ENCODE data around the gene SLC8A1.
"Not testable (repeated sequence)": the region's sequence is repeated elsewhere in the genome, so short reads cannot be mapped to it uniquely, and the experiment has no call there.

The SLC8A1 gene

DNA sequence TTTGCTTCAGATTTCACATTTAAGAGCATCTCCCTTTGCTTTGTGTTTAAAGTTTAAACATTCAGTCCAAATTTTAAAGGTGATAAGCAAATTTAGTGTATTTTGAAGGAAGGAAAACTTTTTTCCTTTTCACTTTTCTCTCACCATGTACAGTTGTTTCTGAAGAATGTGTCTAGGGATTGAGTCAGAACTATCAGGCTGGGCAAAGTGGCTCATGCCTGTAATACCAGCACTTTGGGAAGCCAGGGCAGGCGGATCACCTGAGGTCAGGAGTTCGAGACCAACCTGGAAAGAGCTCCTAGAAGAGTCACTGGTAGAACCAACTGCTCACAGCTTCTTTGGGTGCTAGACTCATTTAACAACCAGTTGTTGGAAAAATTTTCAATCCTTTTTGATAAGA is 345.8 kb downstream of the SLC8A1 start:
- DNase-seq (ENCODE audit: low read depth), result no peak

DNA sequence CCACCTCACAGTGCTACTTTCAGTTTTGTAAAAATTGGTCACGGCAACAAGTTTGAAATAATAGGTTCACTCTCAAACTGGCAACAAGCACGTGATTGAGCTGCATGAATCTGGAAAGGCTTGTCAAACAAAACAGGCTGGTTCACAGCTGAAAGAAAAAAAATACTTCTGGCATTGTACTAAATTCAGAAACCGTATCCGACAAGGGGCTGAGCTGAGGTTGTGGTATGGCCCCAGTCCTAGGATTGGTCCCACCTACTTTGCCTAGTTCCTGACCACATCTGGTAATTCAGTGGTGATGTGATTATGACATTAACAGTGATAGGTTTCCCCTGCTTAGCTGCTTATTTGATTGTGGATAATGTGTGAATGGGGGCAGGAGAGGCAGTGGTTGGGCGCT is 346.3 kb downstream of the SLC8A1 start:
- peak; percentile 80 for DNase-seq (ENCODE audit: low read depth)

DNA sequence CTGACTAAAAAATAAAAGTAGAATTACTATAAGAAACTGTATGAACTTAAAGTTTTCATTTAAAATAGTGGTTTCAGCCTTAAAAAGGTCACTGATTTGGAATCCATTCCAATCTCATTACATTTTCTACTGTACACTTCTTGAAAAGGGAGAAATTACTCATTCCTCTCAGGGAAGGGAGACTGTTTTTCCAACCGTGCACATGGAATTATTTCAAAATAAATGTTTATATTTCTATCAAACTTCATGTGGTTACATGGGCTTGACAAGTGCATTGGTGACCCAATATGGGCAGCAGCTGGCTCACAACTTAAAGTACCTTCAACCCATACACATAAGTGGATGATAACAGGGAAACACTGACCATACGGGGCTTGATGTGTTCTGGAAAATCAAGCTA is 348.3 kb downstream of the SLC8A1 start:
- peak; percentile 73 for DNase-seq (ENCODE audit: low read depth)

DNA sequence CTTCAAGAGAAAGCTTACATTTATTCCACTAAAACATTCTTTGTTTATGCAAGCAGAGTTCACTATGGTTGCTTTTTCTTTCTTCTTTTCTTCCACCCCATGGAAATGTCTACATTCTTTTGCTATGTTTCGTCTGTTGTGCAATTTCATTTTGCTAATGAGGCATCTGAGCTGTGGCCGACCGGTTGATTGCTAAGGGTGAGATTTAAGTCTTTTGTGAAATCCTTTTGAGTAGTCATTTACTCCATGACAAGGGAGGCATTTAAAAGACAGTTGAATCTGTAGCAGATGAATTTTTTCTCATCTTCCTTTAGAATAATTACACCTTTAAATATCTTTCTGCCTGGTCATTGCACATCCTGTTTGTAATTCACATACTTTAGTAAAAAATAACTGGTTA is 348.7 kb downstream of the SLC8A1 start:
- peak; percentile 83 for DNase-seq (ENCODE audit: low read depth)

DNA sequence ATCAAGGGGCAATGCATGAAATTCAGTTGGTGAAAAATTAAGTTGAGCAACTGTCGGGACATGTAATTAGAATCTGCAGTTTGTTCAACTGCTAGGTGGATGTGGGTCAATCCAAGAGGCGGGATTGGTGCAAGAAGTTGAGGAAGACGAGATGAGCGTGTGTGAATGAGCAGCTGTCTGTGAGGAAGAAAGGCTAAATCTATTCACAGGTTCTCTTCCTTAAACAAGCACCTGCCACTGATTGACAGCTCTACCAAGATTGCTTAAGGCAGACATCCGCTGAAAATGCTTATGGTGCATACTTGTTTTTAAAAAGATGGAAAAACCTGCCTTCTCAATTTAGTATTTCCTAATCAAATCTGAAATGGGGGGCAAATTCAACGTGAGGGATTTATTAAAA is 349.4 kb downstream of the SLC8A1 start:
- no peak for DNase-seq (ENCODE audit: low read depth)

DNA sequence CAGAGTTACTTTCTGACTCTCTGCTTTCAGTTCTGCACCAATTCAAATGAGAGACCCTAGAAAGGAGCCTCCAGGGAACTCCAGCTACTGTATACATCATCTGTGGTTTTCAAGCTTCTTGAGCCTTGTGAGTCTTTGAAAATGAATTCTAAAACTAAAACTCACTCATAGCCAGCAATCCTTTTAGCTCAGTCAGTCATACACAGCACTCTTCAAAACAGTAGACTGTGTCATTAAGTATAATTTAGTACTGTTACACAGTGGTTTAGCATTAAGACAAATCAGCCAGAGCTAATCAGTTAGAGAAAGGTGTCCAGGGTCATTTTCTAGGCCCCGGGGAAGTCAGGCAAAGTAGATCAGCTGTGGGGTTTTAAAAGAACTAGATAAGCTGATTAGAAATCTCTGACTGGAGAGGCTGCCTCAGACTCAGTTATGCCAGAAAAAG is 350.7 kb downstream of the SLC8A1 start:
- peak; percentile 21 for DNase-seq (ENCODE audit: low read depth)

DNA sequence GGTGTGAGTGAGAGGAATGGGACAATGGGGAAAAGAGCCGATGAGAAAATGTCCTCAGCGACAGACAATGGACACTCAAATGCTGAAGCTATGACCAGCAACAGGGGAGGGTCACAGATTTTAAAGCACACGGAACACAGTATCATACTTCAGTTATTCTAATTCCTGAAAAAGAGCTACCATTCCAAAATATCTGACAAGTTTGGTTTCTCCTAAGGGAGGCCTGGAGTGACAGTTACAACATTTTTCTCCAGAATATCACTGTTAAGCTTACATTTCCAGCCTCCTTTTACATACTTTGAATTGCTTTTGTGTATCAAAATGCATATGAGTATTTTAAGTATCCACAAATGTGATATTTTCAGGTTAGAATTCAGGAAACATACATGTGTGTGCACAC is 351.2 kb downstream of the SLC8A1 start:
- DNase-seq (ENCODE audit: low read depth), result no peak

DNA sequence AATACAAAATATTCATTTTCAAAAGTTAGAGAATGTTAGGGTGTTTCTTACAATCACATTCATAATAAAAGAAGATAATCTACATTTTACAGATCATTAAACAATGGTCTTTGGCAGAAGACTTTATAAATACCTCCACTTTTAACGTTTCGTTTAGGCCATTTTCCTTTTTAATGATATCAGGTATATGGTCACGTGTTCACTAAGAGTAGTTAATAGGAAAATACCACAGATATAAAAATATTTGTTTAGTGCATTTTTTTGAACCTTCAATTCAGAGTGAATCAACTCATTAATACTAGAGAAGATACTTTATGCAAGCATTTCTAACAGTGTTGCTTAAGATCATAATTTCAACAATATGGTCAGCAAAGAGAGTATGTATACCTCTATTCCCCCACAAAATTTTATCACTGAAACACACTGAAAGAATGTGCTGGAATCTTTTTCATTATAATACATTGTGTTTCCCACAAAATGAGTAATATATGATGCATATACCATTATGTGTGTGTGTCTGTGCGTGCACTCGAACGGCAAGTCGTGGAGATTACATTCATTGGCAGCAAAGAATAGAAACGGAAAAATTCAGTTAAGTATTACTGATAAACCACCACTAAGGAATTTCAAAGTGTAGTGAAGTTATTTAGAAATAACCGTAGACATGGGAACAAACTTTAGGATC is 353.0 kb downstream of the SLC8A1 start:
- no peak for DNase-seq (ENCODE audit: low read depth)

DNA sequence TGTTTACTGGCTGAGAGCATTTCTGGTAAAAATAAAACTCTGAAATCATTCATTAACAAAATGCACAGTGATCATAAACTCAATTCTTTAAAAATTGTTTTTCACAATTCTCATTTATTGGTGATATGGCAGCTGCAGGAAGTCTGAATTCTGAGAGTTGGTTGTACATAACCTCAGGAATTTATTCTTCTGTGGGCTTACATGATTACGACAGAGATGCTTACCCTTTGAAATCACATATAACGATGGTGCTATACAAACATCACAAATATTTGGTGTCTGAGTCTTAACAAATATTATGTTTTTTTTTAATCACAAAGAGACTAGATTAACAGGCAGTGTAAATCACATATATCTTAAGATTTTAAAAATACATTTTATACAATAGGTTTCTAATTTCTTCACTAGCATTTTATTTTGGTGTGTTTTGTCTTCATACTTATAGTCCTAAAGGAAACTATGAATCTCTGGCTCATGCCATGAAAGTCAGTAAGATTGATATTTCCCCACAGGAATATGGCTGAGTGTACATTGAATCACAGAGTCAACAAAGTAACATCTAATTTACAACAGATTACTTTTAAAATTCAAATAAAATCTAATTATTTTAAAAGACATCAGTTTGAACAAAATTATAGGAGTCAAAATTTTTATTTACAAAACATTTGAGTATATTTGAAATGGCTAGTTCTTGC is 354.1 kb downstream of the SLC8A1 start:
- DNase-seq (ENCODE audit: low read depth), result peak; percentile 64

DNA sequence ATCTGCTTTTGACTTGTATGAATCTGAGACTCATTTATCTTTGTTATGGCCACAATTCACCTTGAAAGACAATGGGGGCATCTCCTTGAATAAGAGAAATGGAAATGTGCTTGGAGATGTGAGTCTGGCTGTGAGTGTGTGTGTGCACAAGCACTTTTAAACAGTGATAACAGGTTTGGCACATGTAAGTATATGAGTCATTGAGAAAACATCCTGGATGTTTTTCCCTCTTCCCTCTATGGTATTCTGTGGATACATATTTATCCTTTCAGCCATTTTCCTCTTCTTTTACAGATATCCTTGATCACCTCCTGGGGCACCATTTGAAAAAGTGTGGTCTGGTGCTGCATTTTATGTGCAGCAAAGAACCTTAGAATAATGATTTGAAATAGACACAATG is 355.5 kb downstream of the SLC8A1 start:
- no peak for DNase-seq (ENCODE audit: low read depth)

DNA sequence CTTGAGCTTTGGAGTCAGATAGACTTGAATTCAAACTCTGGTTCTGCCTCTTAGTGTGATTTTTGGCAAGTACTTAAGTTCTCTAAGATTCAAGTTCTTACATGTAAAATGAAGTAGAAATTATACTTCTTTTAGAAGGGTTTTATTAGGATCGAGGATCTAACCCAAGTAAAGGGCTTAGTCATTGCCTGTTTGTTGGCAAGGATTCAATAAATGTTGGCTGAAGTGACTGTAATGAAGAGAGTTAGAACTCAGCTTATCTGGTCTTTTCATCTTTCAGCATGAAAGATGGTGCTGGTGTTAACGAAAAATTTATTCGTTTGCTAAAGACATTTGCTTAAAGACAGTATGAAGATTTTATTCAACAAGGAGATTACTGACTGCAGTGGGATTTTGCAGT is 356.9 kb downstream of the SLC8A1 start:
- peak; percentile 27 for DNase-seq (ENCODE audit: low read depth)

DNA sequence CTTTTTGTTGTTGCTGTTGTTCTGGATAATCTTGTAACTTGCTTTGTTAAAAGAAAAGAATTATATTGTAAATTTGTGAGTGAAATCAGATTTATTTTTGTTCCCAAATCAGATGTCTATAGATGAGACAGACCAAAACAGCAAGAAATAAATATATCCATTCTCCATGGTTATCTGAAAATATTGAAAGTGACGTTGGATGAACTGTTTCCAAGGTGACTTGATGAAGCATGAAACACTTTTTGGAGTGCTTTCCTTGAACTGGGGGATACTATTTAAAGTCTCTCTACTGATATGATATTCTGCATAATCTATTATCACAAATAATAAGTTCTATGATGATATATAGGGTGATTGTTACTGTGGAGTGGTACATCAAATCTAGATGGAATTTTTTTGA is 357.4 kb downstream of the SLC8A1 start:
- no peak for DNase-seq (ENCODE audit: low read depth)

DNA sequence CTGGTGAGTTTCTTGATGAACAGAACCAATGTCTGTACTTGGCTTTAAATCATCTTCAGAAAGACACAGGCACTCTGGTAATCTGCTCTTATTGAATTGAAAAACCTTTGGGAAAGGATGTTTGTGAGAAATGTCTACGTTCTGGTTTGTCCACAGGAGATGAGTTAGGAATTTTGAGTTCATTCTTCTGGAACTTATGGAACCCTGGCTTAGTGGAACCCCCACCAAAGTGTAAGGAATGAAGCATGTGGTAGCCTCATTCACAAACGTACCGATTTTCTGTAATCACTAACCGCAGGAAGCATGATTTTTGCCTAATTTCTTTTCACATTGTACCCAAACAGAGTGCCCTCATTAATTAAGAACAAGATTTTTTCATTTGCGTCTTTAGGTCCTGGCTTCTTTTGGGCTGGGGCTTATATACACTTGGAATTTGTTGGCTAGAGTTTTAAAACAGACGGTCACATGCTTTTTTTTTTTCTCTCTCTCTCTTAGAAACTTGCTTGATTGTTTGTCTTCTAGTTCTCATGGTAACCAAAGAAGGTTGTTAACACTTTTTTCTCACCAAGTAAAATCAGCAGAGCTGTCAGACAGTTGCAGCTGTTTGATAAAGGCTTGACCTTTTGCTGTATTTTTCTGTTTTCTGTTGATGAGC is 358.7 kb downstream of the SLC8A1 start:
- DNase-seq (ENCODE audit: low read depth), result peak; percentile 14

DNA sequence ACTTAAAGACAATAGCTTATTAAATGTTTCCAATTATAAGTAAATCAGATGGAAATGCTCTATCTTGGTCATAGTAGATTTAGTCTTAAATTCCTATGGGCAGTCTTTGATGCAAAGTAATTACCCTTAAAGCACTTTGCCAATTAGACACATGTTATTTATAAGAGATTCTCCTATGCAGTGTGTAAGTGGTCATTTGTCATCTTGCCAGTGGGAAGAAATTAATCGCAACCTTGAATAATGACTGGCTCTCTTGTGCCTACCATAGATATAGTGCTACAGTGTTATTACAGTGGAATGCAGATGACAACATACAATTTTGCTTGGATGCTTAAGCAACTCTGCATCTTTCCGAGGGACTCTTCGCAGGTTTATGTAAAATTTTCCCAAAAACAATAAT is 361.8 kb downstream of the SLC8A1 start:
- DNase-seq (ENCODE audit: low read depth), result no peak

DNA sequence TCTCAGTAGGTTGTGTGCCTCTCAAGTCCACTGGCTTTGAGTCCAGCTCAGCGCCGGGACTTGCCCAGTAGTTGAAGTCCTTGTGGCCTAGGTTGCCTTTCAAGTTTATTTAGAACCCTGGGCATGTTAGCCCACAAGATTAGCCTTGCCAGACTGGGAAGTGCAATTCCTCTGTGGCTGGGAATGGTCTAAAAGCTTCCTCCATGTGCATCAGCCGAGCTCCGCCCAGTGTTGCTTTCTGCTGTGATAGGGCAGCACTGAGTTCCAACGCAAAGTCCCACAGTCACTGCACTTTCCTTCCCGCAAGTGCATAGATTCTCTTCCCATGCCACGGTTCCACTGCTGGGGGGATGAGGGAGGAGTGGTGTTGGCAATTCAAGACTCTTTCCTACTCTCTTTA is 364.0 kb downstream of the SLC8A1 start:
- no peak for DNase-seq (ENCODE audit: low read depth)

DNA sequence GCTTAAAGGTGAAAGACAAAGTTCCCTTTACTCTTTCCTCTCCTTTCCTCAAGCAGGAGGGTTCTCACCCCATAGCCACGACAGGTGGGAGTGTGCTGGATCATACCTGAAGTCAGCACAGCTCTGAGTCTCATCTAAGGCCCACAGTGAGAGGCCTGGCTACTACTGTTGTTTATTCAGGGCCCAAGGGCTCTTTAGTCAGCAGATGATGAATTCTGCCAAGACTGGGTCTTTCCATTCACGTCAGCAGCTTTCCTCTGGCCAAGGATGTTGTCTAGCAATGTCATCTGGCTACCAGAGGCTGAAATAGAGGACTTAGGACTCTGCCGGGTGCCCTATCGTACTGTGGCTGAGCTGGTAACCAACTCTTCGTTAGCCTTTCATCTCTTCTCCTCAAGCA is 364.5 kb downstream of the SLC8A1 start:
- peak; percentile 52 for DNase-seq (ENCODE audit: low read depth)

DNA sequence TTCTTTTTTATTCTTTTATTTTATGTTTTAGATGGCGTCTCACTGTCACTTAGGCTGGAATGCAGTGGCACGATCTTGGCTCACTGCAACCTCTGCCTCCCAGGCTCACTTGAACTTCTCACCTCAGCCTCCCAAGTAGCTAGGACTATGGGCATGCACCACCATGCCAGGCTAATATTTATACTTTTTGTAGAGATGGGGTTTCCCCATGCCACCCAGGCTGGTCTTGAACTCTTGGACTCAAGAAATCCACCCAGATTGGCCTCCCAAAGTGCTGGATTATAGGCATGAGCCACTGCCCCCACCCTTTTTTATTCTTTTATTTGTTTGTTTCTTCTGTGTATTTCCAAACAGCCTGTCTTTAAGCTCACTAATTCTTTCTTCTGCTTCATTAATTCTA is 366.1 kb downstream of the SLC8A1 start:
- DNase-seq (ENCODE audit: low read depth), result no peak

DNA sequence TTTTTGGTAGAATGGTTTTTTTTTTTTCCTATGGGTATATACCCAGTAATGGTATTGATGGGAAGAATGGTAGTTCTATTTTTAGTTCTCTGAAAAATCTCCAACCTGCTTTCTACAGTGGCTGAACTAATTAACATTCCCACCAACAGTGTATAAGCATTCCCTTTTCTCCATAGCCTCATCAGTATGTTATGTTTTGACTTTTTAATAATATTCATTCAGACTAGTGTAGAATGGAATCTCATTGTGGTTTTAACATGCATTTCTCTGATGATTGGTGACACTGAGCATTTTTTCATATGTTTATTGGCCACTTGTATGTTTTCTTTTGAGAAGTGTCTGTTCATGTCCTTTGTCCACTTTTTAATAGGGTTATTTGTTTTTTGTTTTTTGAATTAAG is 378.6 kb downstream of the SLC8A1 start:
- DNase-seq (ENCODE audit: low read depth), result not testable (repeated sequence)

DNA sequence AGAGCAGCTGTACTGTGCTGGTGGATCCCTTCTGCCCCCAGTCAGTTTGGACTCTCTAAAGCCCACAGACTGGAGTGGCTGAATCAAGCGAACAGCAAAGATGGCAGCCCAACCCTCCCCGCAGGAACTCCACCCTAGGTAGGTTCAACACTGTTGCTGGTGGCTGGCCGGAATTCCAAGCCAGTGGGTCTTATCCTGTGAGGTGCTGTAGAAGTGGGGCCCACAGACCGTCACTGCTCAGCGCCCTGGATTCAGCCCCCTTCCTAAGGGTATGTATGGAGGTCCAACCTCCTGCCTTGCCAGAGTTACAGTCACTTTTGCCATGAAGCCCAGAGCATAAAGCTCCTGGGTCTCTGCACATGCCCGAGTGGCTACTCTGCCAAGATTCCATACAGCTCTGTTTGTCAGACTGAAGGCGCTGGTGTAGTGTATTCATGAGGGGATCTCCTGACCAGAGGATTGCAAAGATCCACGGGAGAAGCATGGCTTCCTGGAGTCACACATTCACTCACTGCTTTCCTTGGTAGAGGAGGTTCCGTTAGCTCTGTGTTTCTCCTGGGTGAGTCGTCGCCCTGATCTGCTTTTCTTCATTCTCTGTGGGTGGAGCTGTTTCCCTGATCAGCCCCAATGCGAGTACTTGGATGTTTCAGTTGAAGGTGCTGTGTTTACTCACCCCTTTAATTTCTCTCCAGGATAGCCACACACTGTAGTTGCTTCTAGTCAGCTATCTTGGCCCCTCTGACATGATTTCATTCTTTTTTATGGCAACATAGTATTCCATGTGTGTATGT is 379.3 kb downstream of the SLC8A1 start:
- DNase-seq (ENCODE audit: low read depth), result no peak

DNA sequence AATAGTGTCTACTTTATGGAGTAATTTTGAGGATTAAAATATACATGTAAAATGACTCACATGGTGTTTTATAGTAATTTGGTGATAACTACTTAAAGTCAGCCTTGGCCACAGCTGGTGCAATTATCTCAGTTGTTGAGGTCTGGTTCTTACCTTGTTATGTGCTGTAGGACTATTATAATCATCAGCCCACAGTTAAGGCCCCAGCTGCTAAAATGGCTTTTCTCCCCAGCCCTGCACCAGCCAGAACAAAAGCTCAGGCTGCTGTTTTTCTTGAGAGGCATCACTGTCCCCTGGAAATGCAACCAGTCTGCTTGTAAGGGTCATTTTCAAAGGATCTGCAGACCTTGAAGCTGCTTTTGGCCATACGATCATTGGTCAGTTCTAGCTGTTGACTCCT is 389.5 kb downstream of the SLC8A1 start:
- DNase-seq (ENCODE audit: low read depth), result no peak

DNA sequence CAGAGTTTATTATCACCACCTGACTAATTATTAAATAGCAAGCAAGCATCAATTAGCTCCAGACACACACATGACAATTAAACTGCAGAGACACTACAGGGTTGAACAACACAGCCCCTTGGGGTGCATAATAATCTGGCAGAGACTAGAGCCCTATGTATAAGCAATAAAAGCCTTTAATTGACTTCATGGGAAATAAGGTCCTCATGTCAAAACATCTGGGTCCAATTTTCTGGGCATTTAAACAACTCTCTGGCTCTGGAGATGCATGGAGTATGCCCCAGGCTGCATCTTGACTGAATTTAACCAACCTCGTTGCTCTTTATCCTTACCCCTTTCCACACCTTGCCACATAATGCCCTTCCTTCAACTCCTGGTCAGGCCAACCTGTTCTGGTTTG is 402.1 kb downstream of the SLC8A1 start:
- DNase-seq (ENCODE audit: low read depth), result peak; percentile 54

DNA sequence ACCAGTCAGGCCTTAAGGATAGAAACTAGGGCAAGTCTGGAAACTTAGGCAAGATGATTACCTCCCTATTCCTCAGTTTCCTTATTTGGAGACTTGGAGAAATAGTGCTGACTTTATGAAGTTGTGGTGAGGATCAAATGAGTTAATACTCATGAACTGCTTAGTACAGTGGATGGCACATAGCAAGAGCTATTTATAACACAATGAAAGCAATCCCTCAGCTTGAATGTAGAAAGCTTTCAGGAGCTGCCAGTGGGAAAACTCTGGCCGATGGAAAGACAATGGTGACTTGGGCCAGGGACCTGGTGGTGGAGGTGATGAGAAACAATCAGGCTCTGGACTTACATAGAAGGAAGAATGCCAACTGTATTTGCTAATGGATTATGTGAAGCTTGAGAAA is 403.4 kb downstream of the SLC8A1 start:
- DNase-seq (ENCODE audit: low read depth), result no peak

DNA sequence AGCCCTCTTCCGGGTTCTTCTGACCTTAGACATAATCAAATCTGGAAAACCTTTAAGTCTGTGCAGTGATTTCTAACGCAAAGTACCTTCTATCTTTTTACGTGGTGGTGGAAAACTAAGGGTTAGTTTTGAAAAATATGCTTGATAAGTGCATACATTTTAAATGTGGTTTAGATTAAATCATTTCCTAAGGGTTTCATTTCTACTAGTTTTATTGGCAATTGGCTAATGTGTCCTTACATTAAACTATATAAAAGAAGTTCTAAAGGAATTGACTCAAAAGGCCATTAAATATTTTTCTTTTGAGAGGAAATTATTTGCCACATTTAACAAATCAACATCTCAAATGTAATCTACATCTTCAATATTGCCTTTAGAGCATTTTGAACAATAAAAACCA is 404.5 kb downstream of the SLC8A1 start:
- DNase-seq (ENCODE audit: low read depth), result no peak
